Measurements from ENCODE around the gene EVI5.
A peak's percentile ranks its signal among the peaks of the same experiment; 100 is the strongest.
"Not testable (repeated sequence)": the region's sequence is repeated elsewhere in the genome, so short reads cannot be mapped to it uniquely, and the experiment has no call there.

The EVI5 gene

GRCh38 chr1:92747735-92748134 is 37.2 kb downstream of the EVI5 start:
- DNase-seq (ENCODE audit: low read depth) = no peak

- not testable (repeated sequence) for DNase-seq (ENCODE audit: low read depth)
These were observed 38.7 kb downstream of the EVI5 start for GRCh38 chr1:92746255-92746654.

- no peak for DNase-seq (ENCODE audit: low read depth)
These were observed 41.7 kb downstream of the EVI5 start for GRCh38 chr1:92743221-92743620.

- DNase-seq (ENCODE audit: low read depth) = no peak
These were observed 45.0 kb downstream of the EVI5 start for GRCh38 chr1:92739669-92740524.

GRCh38 chr1:92736395-92736794 is 48.5 kb downstream of the EVI5 start:
- no peak for DNase-seq (ENCODE audit: low read depth)

- DNase-seq (ENCODE audit: low read depth) = no peak
These were observed 54.4 kb downstream of the EVI5 start for GRCh38 chr1:92730476-92730875.

GRCh38 chr1:92728697-92729096 is 56.2 kb downstream of the EVI5 start:
- no peak for DNase-seq (ENCODE audit: low read depth)

GRCh38 chr1:92723713-92724112 is 61.2 kb downstream of the EVI5 start:
- not testable (repeated sequence) for DNase-seq (ENCODE audit: low read depth)

- DNase-seq (ENCODE audit: low read depth) = no peak
These were observed 63.0 kb downstream of the EVI5 start for GRCh38 chr1:92721886-92722285.

GRCh38 chr1:92721157-92721556 is 63.8 kb downstream of the EVI5 start:
- not testable (repeated sequence) for DNase-seq (ENCODE audit: low read depth)

GRCh38 chr1:92715476-92715951 is 69.4 kb downstream of the EVI5 start:
- DNase-seq (ENCODE audit: low read depth) = not testable (repeated sequence)

GRCh38 chr1:92713939-92714338 is 71.0 kb downstream of the EVI5 start:
- DNase-seq (ENCODE audit: low read depth) = no peak

GRCh38 chr1:92711473-92712165 is 73.3 kb downstream of the EVI5 start:
- DNase-seq (ENCODE audit: low read depth) = no peak

- peak; percentile 70 for DNase-seq (ENCODE audit: low read depth)
These were observed 75.2 kb downstream of the EVI5 start for GRCh38 chr1:92709738-92710137.

GRCh38 chr1:92708368-92708950 is 76.4 kb downstream of the EVI5 start:
- no peak for DNase-seq (ENCODE audit: low read depth)

GRCh38 chr1:92707709-92708108 is 77.2 kb downstream of the EVI5 start:
- DNase-seq (ENCODE audit: low read depth) = no peak

GRCh38 chr1:92707292-92707691 is 77.6 kb downstream of the EVI5 start:
- DNase-seq (ENCODE audit: low read depth) = no peak

GRCh38 chr1:92705446-92705845 is 79.5 kb downstream of the EVI5 start:
- DNase-seq (ENCODE audit: low read depth) = no peak

GRCh38 chr1:92701147-92701546 is 83.8 kb downstream of the EVI5 start:
- DNase-seq (ENCODE audit: low read depth) = no peak

- DNase-seq (ENCODE audit: low read depth) = no peak
These were observed 86.0 kb downstream of the EVI5 start for GRCh38 chr1:92698932-92699331.

GRCh38 chr1:92695104-92695503 is 89.8 kb downstream of the EVI5 start:
- DNase-seq (ENCODE audit: low read depth) = no peak

GRCh38 chr1:92691925-92692324 is 93.0 kb downstream of the EVI5 start:
- DNase-seq (ENCODE audit: low read depth) = no peak
